ENCODE data around the gene HORMAD1. TPM values are rescaled to one million over a fixed set of nuclear protein-coding genes. Genes with fewer than 3 reads are reported as not detected.

HORMAD1 gene
- total RNA-seq, 2 experiments from 2014 or later = not detected

- no peaks in the 10 kb centered on the region for H3K9me3 Mint-ChIP-seq
- intact Hi-C loops (cut with micrococcal nuclease) = no loop called here
- H3K4me1 Mint-ChIP-seq (ENCODE audit: low read depth) = no peaks in the 10 kb centered on the region
- peaks cover 13% of the 10 kb centered on the region for H3K36me3 Mint-ChIP-seq (ENCODE audit: low read depth)
- DNase-seq (no peak), ATAC-seq (no peak)
- ChIA-PET POLR2A (interaction anchor here (1.2 kb wide), 1 partner anchor 17 kb away, joined by 3 read pairs; no protein-coding TSS in a partner anchor), CTCF (interaction anchor here (1.0 to 1.9 kb wide), 3 partner anchors 13 to 44 kb away, joined by 3 to 6 read pairs (median 3); no protein-coding TSS in a partner anchor)
- H3K27ac Mint-ChIP-seq = no peak overlapping the region
- no peaks in the 10 kb centered on the region for H3K27me3 Mint-ChIP-seq
- TF ChIP-seq CTCF (IDR thresholded peaks at IDR 0.05) = no peak
- no peak overlapping the region for H3K4me3 Mint-ChIP-seq
Measured at GRCh38 chr1:150751443-150751842, 30.7 kb upstream of the HORMAD1 start.

- CTCF ChIA-PET = interaction anchor here (1.4 kb wide), 1 partner anchor 10 kb away, joined by 5 read pairs; no protein-coding TSS in a partner anchor
- no peak for TF ChIP-seq CTCF (IDR thresholded peaks at IDR 0.05)
- H3K4me3 Mint-ChIP-seq = no peak overlapping the region
- H3K36me3 Mint-ChIP-seq (ENCODE audit: low read depth) = peaks cover 10% of the 10 kb centered on the region
- ATAC-seq = no peak
- DNase-seq = no peak
- intact Hi-C loops (cut with micrococcal nuclease) = no loop called here
- H3K27me3 Mint-ChIP-seq = no peaks in the 10 kb centered on the region
- H3K27ac Mint-ChIP-seq = no peak overlapping the region
- POLR2A ChIA-PET = interaction anchor here (0.6 kb wide), 2 partner anchors 194 to 411 kb away, joined by 3 to 5 read pairs; no protein-coding TSS in a partner anchor
- H3K4me1 Mint-ChIP-seq (ENCODE audit: low read depth) = no peaks in the 10 kb centered on the region
- H3K9me3 Mint-ChIP-seq = no peaks in the 10 kb centered on the region
Measured at GRCh38 chr1:150749720-150750311, 29.1 kb upstream of the HORMAD1 start.

GRCh38 chr1:150748878-150749719 is 28.4 kb upstream of the HORMAD1 start:
- peaks cover 9% of the 10 kb centered on the region for H3K36me3 Mint-ChIP-seq (ENCODE audit: low read depth)
- no peak overlapping the region for H3K27ac Mint-ChIP-seq
- CTCF ChIA-PET = interaction anchor here (0.9 to 1.4 kb wide), 2 partner anchors 10 to 40 kb away, joined by 3 to 5 read pairs; no protein-coding TSS in a partner anchor
- no peaks in the 10 kb centered on the region for H3K9me3 Mint-ChIP-seq
- intact Hi-C loops (cut with micrococcal nuclease) = no loop called here
- POLR2A ChIA-PET = interaction anchor here (0.6 kb wide), 1 partner anchor 195 kb away, joined by 5 read pairs; no protein-coding TSS in a partner anchor
- H3K27me3 Mint-ChIP-seq = no peaks in the 10 kb centered on the region
- H3K4me3 Mint-ChIP-seq = no peak overlapping the region
- no peak for ATAC-seq
- TF ChIP-seq CTCF (IDR thresholded peaks at IDR 0.05) = no peak
- no peak for DNase-seq
- H3K4me1 Mint-ChIP-seq (ENCODE audit: low read depth) = no peaks in the 10 kb centered on the region

GRCh38 chr1:150730130-150730721 is 9.5 kb upstream of the HORMAD1 start:
- ChIA-PET CTCF (no interaction called here), POLR2A (no interaction called here)
- Mint-ChIP-seq H3K27ac (no peak overlapping the region), H3K4me1 (ENCODE audit: low read depth) (no peaks in the 10 kb centered on the region), H3K4me3 (no peak overlapping the region), H3K36me3 (ENCODE audit: low read depth) (no peaks in the 10 kb centered on the region), H3K9me3 (no peaks in the 10 kb centered on the region), H3K27me3 (no peaks in the 10 kb centered on the region)
- intact Hi-C loops (cut with micrococcal nuclease) = no loop called here
- no peak for DNase-seq
- no peak for TF ChIP-seq CTCF (IDR thresholded peaks at IDR 0.05)
- ATAC-seq = no peak

All from activated CD8-positive, alpha-beta T cell treated with anti-CD3 and anti-CD28 coated beads for 36 hours (primary cell).